NOMO-1 treated with DMSO at 0.1 percent for 48 hours (cell line): Measurements from ENCODE around the gene CACNA1S.

Source experiments
- DNase-seq: peaks from one replicate; lab custom pipeline; 2025; ENCODE audit not compliant: unreplicated experiment; lab: John Stamatoyannopoulos, UW

The CACNA1S gene

GRCh38 chr1:201140235-201140940 lies 28.2 kb upstream of the CACNA1S start:
- no peak for DNase-seq

GRCh38 chr1:201139756-201140155 lies 27.5 kb upstream of the CACNA1S start:
- DNase-seq, result no peak

- DNase-seq, result no peak
Measured at GRCh38 chr1:201139306-201139705, 27.1 kb upstream of the CACNA1S start.

GRCh38 chr1:201138311-201138840 lies 26.1 kb upstream of the CACNA1S start:
- no peak for DNase-seq

GRCh38 chr1:201137579-201138310 lies 25.5 kb upstream of the CACNA1S start:
- no peak for DNase-seq

GRCh38 chr1:201137024-201137392 lies 24.8 kb upstream of the CACNA1S start:
- DNase-seq, result no peak

- DNase-seq, result no peak
Measured at GRCh38 chr1:201136355-201137023, 24.3 kb upstream of the CACNA1S start.

GRCh38 chr1:201134405-201134804 lies 22.2 kb upstream of the CACNA1S start:
- DNase-seq, result no peak

GRCh38 chr1:201131398-201131797 lies 19.2 kb upstream of the CACNA1S start:
- no peak for DNase-seq

GRCh38 chr1:201128962-201129361 lies 16.7 kb upstream of the CACNA1S start:
- no peak for DNase-seq

GRCh38 chr1:201128476-201128875 lies 16.2 kb upstream of the CACNA1S start:
- no peak for DNase-seq

- DNase-seq, result no peak
Measured at GRCh38 chr1:201127755-201128455, 15.7 kb upstream of the CACNA1S start.

- DNase-seq, result no peak
Measured at GRCh38 chr1:201126832-201127754, 14.9 kb upstream of the CACNA1S start, which contains the start of gene ASCL5. TSS of gene ASCL5 (minus strand) at chr1:201127184. CDS start at chr1:201115372, 11,812 bp downstream.

GRCh38 chr1:201126463-201126831 lies 14.2 kb upstream of the CACNA1S start:
- no peak for DNase-seq

GRCh38 chr1:201125800-201126199 lies 13.6 kb upstream of the CACNA1S start:
- DNase-seq, result no peak

- no peak for DNase-seq
Measured at GRCh38 chr1:201125019-201125418, 12.8 kb upstream of the CACNA1S start.

- DNase-seq, result no peak
Measured at GRCh38 chr1:201123866-201124265, 11.6 kb upstream of the CACNA1S start.

- DNase-seq, result no peak
Measured at GRCh38 chr1:201122321-201122957, 10.2 kb upstream of the CACNA1S start.
